Measurements from ENCODE around the gene PRXL2C.

The PRXL2C gene

DNA sequence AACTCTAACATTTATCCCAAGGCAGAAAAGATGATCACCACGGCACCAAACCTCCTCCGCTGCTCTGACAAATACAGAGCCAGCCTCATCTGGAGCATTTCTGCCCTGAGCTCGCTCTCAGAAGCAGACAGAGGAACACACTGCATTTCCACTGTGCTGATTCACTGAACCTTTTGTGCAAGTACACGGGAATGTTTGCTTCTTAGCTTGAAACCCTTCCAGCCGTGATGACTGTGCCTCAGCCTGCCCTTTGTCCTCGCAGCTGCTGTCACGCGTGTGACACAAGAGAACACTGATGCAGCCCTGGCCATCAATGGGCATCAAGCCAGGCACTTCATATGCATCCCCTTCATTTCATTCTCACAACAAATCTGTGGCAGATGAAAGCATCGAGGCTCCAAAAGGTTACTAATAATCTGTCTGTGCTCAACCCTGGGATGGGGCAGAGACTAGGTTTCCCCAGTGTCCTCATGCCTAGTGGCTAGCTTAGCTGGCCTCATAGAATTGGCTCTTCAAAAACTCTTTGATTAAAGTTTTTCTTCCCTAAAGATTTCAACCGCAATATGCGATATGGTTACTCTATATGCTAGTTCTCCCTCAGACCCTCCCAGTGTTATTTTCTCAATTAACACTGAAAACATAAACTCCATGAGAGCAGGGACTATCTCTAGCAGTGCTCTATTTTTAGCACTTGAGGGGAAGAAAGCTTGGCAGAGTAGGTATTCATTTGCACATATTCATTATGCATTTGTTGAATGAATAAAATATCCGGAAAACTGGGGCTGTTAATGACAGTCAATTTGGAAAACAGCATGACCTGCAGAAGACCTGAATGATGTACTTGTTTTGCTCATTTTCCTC, 42.8 kb downstream of the PRXL2C start:
- DNase-seq, result no peak

DNA sequence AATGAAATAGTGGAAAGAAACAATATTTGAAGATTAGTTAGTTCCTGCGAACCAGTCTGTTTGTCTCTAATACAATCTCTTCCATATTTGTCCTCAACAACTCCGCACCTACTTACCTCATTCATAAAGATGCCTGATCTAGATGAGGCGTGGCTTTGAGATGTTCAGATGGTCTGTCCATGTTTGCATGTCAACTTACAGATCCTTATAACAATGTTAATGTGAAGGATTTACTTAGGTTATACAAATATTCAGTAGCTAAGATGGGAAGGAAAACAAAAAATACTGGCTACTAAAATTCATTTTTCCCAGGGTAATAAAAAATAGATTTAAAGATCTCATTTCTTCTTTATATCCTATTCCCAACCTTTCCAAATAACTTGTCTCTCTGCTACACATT, 43.8 kb downstream of the PRXL2C start:
- DNase-seq, result no peak

DNA sequence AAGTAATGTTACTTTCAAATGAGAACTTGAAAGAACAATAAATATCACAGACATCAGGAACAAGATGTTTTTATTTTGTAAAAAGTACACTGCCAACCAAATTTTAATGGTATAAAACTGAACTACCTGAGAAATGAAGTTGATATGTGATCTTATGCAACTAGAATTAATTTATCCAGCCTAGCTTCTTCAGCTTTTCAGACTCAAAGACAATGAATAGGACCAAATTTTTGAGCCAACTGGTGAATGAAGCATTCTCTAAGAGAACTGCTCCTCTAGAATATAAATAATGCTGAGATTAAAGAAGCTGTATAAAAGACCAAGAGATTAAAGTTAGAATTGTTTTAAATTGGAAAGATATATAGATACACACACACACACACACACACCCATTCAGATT, 45.4 kb downstream of the PRXL2C start:
- no peak for DNase-seq

DNA sequence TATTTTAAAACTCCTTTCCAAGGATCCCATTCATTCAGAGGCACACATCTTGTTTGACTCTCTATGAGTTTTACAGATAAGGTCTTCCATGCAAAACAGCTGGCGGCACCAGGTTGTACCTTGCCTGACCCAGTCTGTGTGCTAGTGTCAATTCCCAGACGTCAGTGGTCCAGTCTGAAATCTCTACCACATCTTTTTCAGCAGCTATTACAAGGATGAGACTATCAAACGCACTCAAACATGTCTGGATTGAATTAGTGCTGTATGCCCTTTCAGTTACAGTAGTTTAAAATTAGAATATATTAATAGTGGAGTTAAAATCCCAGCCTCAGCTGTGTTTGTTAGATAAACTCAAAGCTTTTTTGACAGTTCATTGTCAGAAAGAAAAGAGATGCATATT, 47.1 kb downstream of the PRXL2C start:
- DNase-seq, result no peak

DNA sequence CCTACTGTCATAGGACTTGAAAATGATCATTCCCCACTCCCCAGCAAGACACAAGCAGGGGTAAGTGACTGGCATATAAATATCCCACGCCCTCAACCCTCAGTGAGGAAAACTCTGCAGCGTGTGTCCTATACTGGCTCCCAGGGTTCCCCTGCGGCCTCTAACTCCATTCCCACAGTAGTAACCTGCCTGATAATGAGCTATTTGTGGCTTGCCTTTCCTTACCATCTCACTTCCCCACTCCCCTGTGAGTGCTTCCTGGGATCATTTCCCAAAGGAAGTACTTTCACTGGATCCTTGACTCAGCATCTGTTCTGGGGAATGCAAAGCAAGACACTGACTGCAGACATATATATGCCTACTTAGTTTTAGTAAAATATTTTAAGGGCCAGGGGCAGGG, 49.8 kb downstream of the PRXL2C start:
- no peak for DNase-seq

DNA sequence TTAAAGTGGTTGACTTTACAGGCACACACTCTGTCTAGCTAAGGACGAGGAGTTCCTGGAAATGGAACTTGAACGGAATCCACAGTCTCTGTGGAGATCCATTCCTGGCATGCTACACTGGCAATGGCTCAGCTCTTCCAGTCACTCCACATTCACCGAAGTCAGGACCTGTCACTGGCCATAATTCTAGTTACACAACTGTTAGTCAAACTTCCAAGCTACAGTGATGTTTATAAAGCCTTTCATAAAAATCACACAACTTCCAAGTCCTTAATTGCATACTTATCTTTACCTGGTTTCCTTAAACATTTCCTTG, 51.2 kb downstream of the PRXL2C start:
- DNase-seq, result no peak

DNA sequence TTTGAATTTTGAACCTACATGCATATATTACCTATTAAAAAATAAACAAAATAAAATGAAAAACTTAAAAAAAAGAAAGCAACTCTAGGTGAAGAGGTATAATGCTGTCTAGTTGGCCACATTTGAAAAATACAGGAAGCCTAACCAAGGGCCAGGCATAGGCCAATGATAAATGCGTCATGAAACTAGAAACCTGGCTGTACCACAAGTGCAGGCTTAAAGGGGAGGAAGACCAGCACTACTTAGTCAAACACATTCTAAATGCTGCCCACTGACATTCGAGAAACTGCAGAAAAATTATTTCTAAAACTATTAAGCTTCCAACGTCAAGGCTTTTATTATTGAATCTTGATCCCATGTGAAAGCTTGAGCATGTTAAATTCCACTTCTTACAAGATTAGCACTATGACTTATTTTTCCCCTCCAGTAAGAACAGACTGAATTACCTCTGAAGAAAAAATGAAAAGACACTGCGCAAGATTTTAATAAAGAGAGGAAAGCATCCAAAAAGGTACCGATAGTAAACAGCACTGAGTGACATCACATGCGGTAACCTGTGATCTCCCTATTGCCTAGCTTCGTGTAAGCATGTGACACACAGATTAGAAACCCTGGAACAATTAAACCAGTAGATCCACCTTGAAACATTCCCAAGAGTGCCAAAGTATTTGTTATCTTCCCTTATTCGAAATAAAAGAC, 51.7 kb downstream of the PRXL2C start:
- no peak for DNase-seq

DNA sequence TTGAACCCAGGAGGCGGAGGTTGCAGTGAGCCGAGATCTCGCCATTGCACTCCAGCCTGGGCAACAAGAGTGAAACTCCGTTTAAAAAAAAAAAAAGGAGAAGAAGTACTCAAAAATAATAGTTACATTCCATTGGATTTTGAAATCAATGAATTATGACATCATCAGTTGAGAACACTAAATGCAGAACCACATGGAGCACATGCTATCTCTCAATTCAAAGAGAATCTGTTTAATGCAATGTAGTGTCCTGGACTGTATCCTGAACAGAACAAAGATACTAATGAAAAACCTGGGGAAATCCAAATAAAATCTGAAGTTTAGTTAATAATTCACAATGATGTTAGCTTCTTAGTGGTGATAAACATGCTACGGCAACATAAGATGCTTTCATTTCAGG, 55.8 kb downstream of the PRXL2C start:
- no peak for DNase-seq

DNA sequence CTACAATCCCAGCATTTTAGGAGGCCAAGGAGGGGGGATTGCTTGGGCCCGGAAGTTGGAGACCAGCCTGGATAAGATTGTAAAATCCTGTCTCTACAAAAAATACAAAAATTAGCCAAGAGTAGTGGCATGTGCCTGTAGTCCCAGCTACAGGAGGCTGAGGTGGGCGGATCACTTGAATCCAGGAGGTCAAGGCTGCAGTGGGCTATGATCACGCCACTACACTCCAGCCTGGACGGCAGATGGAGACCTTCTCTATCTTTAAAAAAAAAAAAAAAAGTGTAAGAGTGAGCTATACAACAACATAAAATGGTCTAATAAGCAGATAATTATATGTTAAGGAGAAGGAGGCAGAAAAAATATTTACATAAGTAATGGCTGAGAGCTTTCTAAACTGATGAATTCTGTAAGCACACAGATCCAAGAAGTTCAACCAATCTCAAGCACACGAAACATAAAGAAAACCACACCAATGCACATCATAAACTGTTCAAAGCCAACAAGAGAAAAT, 58.5 kb downstream of the PRXL2C start:
- no peak for DNase-seq

Measured in CD4-positive, alpha-beta T cell treated with Interleukin-1 beta for 1 hour (primary cell).